HG03064 (cell line): ENCODE results near the gene CNFN.

ENCODE experiments used
- ATAC-seq: cut with Tn5 transposase; IDR thresholded peaks from one replicate; pipeline ENCODE4 v1.9.1; 2021; ENCODE audit warnings: low read depth; ENCODE audit not compliant: unreplicated experiment

The CNFN gene

DNA sequence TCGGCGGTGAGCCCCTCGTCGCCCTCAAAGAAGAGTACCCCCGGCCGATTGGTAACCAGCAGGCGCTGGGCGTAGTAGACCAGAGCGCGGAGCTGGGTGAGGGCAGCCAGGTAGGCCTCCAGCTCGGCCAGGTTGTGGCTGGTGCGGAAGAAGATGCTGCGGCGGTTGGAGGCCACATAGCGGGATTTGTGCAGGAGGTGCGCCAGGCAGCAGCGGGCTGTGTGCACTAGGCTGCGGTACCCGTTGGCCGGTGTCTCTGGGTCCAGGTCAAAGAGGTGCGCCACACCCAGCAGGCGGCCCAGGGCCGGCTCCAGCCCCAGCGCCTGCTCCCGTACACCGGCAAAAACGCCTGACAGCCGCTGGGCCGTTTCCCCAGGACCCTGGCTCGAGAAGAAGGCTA, 20.3 kb upstream of the CNFN start:
- no peak for ATAC-seq

DNA sequence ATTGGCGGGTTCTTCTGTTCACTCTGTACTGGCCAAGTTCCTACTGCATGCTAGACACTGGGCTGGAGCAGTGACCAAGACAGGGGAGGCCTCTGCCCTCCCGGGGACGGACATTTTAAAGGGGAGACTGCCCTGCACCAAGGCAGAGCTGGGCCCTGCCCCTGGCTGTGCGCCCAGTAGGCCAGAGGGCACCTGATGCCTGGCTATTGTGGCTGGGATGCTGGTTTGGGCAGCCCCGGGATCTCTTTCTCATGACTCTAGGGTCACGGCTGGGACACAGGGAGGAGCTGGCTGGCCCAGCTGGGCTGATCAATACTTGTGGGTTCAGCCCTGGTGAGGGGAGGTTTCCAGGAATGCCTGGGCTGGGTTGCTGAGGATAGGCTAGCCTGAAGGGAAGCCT, 19.4 kb upstream of the CNFN start:
- ATAC-seq: no peak

DNA sequence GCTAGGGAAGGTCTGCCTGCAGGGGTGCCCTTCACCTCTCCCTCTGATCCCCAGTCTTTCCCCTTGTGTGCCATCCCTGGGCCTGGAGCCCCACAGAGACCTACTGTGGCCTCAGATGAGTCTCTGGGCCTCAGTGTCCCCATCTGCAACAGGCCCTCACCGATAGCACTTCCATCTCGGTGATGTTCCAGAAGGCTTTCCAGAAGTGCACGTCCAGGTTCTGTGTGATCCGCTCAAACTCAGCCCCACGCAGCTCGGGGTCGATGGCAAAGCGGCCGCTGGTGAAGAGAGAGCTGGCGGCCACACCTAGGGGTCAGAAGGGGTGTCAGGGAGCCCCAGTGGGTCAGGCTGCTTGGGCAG, 17.7 kb upstream of the CNFN start:
- no peak for ATAC-seq

- ATAC-seq: no peak
Measured at GRCh38 chr19:42407085-42407815, 17.2 kb upstream of the CNFN start.

DNA sequence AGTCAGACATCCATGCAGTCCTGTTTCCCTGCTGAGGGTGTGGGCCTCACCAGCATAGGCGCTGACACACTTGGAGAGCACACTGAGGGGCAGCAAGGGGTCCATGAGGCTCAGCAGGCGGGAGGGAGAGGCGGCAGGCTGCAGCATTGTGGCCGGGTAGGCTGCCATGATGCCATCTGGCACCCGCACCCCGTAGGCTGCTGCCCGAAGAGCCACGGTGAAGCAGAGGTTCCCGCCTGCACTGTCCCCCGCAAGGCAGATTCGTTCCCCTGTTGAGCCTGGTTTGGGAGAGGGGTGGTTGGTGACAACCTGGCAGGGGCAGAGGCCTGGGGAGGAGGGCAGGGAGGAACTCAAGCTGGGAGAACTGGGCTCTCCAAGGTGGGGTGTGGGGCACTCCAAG, 16.0 kb upstream of the CNFN start:
- no peak for ATAC-seq

- no peak for ATAC-seq
Measured at GRCh38 chr19:42403586-42403985, 13.5 kb upstream of the CNFN start.

GRCh38 chr19:42402376-42403116, 12.4 kb upstream of the CNFN start:
- ATAC-seq: no peak

DNA sequence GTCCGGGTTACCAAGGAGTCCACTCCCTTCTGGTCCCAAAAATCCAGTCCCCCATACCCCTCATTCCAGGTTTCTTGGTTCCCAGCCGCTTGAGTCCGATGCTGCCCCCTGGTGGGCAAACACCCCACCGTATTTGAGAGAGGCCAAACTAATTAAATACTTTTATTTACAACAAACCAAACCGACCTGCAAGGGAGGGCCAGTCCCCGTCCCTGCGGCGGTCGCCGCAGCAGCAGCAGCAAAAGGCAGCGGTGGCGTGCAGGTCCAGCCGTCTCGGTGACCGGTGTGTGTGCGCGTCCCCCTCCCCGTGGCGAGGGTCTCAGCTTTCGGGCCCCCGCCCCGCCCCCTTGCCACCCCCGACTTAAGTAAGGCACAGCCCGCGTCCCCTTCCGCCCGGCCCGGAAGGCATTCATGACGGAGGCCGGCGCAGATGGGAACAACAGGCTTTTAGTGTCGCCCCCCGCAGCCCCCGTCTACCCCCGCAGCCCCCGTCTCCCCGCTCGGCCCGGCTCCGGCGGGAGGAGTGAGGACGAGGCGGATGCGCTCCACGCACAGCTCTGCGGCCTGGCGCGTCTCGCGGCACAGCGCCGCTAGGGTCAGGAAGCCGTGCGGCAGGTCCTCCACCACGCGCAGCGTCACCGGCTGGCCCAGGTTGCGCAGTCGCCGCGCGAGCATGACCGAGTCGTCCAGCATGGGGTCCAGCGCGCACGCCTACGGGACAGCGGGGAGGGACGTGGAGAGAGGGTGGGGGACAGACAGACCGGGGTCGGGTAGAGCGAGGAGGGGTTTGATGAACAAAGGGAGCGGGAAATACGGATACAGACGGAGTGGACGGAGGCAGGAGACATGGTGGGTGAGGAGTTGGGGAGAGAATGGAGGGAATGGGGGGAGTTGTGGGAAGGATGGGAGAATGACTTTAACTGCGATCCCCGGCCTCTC, 11.5 kb upstream of the CNFN start:
- no peak for ATAC-seq

- no peak for ATAC-seq
Measured at GRCh38 chr19:42400404-42400803, 10.3 kb upstream of the CNFN start.

- ATAC-seq: no peak
Measured at GRCh38 chr19:42397263-42398166, 7.4 kb upstream of the CNFN start.

- ATAC-seq: peak; percentile 89
Measured at GRCh38 chr19:42396381-42397262, 6.5 kb upstream of the CNFN start.

DNA sequence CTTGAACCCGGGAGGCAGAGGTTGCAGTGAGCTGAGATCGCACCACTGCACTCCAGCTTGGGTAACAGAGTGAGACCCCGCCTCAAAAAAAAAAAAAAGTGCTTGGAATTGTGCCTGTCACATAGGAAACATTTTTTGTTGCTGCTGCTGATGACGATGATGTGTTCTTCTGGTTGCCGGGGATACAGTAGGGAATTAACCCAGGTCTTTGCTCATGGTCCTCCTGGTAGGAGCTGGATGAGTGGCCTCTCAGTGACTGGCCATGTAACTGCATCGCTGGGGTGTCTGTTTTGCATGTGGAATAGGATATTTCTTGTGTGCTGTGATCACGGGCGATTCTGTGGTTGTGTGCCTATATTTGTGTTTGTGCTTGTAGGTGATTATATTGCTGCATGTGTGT, 4.7 kb upstream of the CNFN start:
- no peak for ATAC-seq

DNA sequence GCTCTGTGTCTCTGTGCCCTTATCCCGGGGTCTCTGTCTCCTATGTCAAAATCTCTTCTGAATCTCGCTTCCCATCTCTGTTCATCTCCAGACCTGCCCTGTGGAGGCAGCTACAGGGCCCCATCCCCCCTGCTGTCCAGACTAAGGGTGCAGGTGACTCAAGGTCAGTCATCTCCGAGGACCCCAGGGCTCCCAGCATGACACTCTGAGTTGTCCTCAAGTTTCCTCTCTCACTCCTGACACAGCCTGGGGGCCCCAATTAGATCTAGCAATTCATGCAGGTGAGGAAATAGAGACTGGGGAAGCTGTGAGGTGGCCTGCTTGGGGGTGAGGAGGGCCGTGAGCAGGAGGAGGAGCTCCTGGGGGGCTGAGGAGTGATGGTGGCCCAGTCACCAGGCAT, 2.1 kb upstream of the CNFN start:
- ATAC-seq: no peak

- ATAC-seq: no peak
Measured at GRCh38 chr19:42388851-42389489, 1.1 kb downstream of the CNFN start.

DNA sequence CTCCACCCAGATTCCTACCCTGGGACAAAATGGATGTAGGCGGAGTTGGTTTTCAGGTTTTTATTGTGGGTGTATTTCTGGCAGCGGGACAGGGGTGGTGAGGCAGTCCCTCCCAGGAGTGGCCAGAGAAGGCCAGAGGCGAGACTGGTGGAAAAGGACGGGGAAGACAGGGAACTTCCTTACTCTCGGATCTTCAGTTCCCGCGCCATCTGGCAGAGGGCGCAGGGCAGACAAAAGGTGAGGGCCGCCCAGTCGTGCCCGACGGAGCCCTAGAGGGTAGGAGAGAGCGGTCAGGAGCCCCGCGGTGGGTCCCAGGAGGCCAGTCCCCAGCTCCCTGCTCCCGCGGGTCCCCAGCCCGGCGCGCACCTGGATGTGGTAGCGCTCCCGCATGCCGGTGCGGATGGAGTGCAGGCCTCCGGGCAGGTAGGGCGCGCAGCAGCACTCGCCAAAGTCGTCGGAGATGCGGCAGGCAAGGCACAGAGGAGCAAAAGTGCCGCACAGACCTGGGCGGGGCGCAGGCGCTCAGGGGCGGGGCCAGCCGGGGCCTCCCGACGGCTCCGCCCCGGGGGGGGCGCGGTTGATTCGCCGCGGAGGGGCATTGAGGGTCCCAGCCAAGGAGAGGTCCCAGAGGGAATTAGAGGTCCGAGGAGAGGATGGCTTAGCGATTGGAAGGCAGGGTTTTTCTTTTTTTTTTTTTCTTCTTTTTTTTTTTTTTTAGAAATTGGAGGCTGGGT, 3.0 kb downstream of the CNFN start:
- ATAC-seq: no peak

- ATAC-seq: no peak
Measured at GRCh38 chr19:42380155-42380554, 9.9 kb downstream of the CNFN start.

GRCh38 chr19:42378225-42379215, 11.6 kb downstream of the CNFN start:
- no peak for ATAC-seq
